ENCODE results near the gene OR13J1. TPM values are rescaled to one million over a fixed set of nuclear protein-coding genes. Genes with fewer than 3 reads are reported as not detected.
A peak's percentile ranks its signal among the peaks of the same experiment; 100 is the strongest.

The OR13J1 gene
- total RNA-seq, 1 experiment from 2014 or later = not detected

GRCh38 chr9:35839926-35840325, 30.3 kb downstream of the OR13J1 start:
- POLR2A ChIA-PET = no interaction called here
- CTCF ChIA-PET = interaction anchor here (0.8 to 1.4 kb wide), 3 partner anchors 11 to 42 kb away, joined by 3 to 4 read pairs (median 4); partner anchors contain the start of genes FAM221B and TMEM8B

GRCh38 chr9:35836595-35836994, 33.6 kb downstream of the OR13J1 start:
- no peak for ATAC-seq
- POLR2A ChIA-PET = interaction anchor here (0.6 kb wide), 1 partner anchor 816 kb away, joined by 3 read pairs; no protein-coding TSS in a partner anchor
- Mint-ChIP-seq H3K4me3 (no peak overlapping the region), H3K27me3 (ENCODE audit: low read depth) (peaks cover 25% of the 10 kb centered on the region), H3K36me3 (no peaks in the 10 kb centered on the region), H3K9me3 (no peaks in the 10 kb centered on the region), H3K27ac (no peak overlapping the region), H3K4me1 (peaks cover 24% of the 10 kb centered on the region)
- CTCF ChIA-PET = interaction anchor here (1.7 to 5.2 kb wide), 8 partner anchors 10 to 47 kb away, joined by 5 to 72 read pairs (median 32); partner anchors contain the start of genes HINT2 and SPAG8
- DNase-seq (ENCODE audit: low spot score) = no peak
- no peak for TF ChIP-seq ELF4 (CRISPR knock-in tag; IDR thresholded peaks at IDR 0.05; ENCODE audit: low read depth)
- TF ChIP-seq ZNF416 (CRISPR knock-in tag; IDR thresholded peaks at IDR 0.05) = no peak
- TF ChIP-seq PRRX2 (CRISPR knock-in tag; IDR thresholded peaks at IDR 0.05) = no peak
- TF ChIP-seq IRF2 (CRISPR knock-in tag; IDR thresholded peaks at IDR 0.05; ENCODE audit: borderline replicate concordance, low read depth) = no peak
- TF ChIP-seq ESRRA (CRISPR knock-in tag; IDR thresholded peaks at IDR 0.05; ENCODE audit: borderline replicate concordance) = no peak
- no peak for TF ChIP-seq NR2C2 (CRISPR knock-in tag; IDR thresholded peaks at IDR 0.05)
- TF ChIP-seq HMGA2 (CRISPR knock-in tag; IDR thresholded peaks at IDR 0.05) = no peak
- TF ChIP-seq ZNF219 (CRISPR knock-in tag; IDR thresholded peaks at IDR 0.05; ENCODE audit: borderline replicate concordance) = no peak
- TF ChIP-seq, protein P1, sequence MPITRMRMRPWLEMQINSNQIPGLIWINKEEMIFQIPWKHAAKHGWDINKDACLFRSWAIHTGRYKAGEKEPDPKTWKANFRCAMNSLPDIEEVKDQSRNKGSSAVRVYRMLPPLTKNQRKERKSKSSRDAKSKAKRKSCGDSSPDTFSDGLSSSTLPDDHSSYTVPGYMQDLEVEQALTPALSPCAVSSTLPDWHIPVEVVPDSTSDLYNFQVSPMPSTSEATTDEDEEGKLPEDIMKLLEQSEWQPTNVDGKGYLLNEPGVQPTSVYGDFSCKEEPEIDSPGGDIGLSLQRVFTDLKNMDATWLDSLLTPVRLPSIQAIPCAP (CRISPR knock-in tag; IDR thresholded peaks at IDR 0.05) = no peak

More at GRCh38 chr9:35839926-35840325, 30.3 kb downstream of the OR13J1 start:
- H3K36me3 Mint-ChIP-seq = no peaks in the 10 kb centered on the region
- H3K9me3 Mint-ChIP-seq = no peaks in the 10 kb centered on the region
- peaks cover 25% of the 10 kb centered on the region for H3K27me3 Mint-ChIP-seq (ENCODE audit: low read depth)
- TF ChIP-seq KAT7 (CRISPR knock-in tag; IDR thresholded peaks at IDR 0.05; ENCODE audit: borderline replicate concordance) = no peak
- TF ChIP-seq ZNF138 (CRISPR knock-in tag; conservative IDR thresholded peaks at IDR 0.05) = no peak
- TF ChIP-seq IRF2 (CRISPR knock-in tag; IDR thresholded peaks at IDR 0.05; ENCODE audit: borderline replicate concordance, low read depth) = no peak
- TF ChIP-seq AFF4 (CRISPR knock-in tag; IDR thresholded peaks at IDR 0.05; ENCODE audit: borderline replicate concordance) = no peak
- no peak for TF ChIP-seq NFYB (CRISPR knock-in tag; conservative IDR thresholded peaks at IDR 0.05; ENCODE audit: low read depth)
- ATAC-seq (no peak), DNase-seq (ENCODE audit: low spot score) (no peak)
- no peak overlapping the region for H3K4me3 Mint-ChIP-seq
- peaks cover 25% of the 10 kb centered on the region for H3K4me1 Mint-ChIP-seq
- H3K27ac Mint-ChIP-seq = no peak overlapping the region; the same call in 1 of the 2 replicates

- POLR2A ChIA-PET = no interaction called here
These were observed 34.4 kb downstream of the OR13J1 start for GRCh38 chr9:35835766-35836165.

DNA sequence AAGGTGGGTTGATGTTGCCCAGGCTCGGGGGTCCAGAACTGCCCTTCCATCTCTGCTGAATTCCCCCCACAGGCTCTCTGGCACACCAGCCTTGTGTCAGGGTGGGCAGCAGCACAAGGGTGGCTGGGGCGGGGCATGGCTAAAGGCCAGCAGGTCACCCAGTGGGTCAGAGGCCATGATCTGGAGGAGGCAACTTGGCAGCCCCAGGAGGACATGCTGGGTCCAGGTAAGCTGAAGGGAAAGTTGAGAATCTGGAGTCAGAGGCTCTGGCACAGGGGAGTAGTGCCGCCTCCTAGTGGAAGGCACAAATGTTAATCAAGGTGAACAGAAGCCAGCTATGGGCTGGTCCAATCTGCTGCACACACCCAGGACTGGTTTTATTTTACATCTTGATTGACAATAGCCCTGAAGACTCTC, 35.0 kb downstream of the OR13J1 start:
- ChIA-PET CTCF (interaction anchor here (0.6 to 5.2 kb wide), 44 partner anchors 9 to 1833 kb away, joined by 3 to 72 read pairs (median 4); partner anchors contain the start of genes ARHGEF39, HINT2, NPR2 and OR13J1), POLR2A (no interaction called here)
- Mint-ChIP-seq H3K27ac (no peak overlapping the region), H3K27me3 (ENCODE audit: low read depth) (peaks cover 21% of the 10 kb centered on the region), H3K9me3 (no peaks in the 10 kb centered on the region), H3K4me1 (peaks cover 19% of the 10 kb centered on the region), H3K4me3 (no peak overlapping the region), H3K36me3 (no peaks in the 10 kb centered on the region)
- DNase-seq (ENCODE audit: low spot score) (peak; percentile 52), ATAC-seq (peak; percentile 90)
- TF ChIP-seq FOXJ3 (CRISPR knock-in tag; IDR thresholded peaks at IDR 0.05; ENCODE audit: borderline replicate concordance) = no peak
- TF ChIP-seq, protein P2, sequence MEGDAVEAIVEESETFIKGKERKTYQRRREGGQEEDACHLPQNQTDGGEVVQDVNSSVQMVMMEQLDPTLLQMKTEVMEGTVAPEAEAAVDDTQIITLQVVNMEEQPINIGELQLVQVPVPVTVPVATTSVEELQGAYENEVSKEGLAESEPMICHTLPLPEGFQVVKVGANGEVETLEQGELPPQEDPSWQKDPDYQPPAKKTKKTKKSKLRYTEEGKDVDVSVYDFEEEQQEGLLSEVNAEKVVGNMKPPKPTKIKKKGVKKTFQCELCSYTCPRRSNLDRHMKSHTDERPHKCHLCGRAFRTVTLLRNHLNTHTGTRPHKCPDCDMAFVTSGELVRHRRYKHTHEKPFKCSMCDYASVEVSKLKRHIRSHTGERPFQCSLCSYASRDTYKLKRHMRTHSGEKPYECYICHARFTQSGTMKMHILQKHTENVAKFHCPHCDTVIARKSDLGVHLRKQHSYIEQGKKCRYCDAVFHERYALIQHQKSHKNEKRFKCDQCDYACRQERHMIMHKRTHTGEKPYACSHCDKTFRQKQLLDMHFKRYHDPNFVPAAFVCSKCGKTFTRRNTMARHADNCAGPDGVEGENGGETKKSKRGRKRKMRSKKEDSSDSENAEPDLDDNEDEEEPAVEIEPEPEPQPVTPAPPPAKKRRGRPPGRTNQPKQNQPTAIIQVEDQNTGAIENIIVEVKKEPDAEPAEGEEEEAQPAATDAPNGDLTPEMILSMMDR (IDR thresholded peaks at IDR 0.05) = peak; percentile 31; the same call in 1 of the 2 replicates
- TF ChIP-seq STAT6 (CRISPR knock-in tag; conservative IDR thresholded peaks at IDR 0.05; ENCODE audit: low read depth) = no peak
- TF ChIP-seq ATF1 (CRISPR knock-in tag; IDR thresholded peaks at IDR 0.05) = no peak

More at GRCh38 chr9:35835766-35836165, 34.4 kb downstream of the OR13J1 start:
- CTCF ChIA-PET = interaction anchor here (0.6 to 5.2 kb wide), 41 partner anchors 8 to 327 kb away, joined by 3 to 72 read pairs (median 5); partner anchors contain the start of genes ARHGEF39, HINT2, NPR2 and OR13J1
- Mint-ChIP-seq H3K4me1 (peaks cover 24% of the 10 kb centered on the region), H3K27ac (no peak overlapping the region), H3K27me3 (ENCODE audit: low read depth) (peaks cover 25% of the 10 kb centered on the region), H3K4me3 (no peak overlapping the region), H3K36me3 (no peaks in the 10 kb centered on the region), H3K9me3 (no peaks in the 10 kb centered on the region)
- no peak for TF ChIP-seq ZNF317 (CRISPR knock-in tag; IDR thresholded peaks at IDR 0.05; ENCODE audit: borderline replicate concordance, low read depth)
- TF ChIP-seq GABPB1 (CRISPR knock-in tag; IDR thresholded peaks at IDR 0.05) = peak; percentile 76; the same call in 1 of the 2 replicates
- no peak for TF ChIP-seq FOXJ3 (CRISPR knock-in tag; IDR thresholded peaks at IDR 0.05; ENCODE audit: borderline replicate concordance)
- DNase-seq (ENCODE audit: low spot score) (no peak), ATAC-seq (no peak)
